RPMI7951 (cell line): Measurements from ENCODE around the gene S100Z. TPM values are rescaled to one million over a fixed set of nuclear protein-coding genes. Genes with fewer than 3 reads are reported as not detected.
"Not testable (repeated sequence)": the region's sequence is repeated elsewhere in the genome, so short reads cannot be mapped to it uniquely, and the experiment has no call there.

Experiments used
- DNase-seq: peaks from one replicate; pipeline ENCODE4 v3.0.0-alpha.2; 2012; ENCODE audit warnings: low read depth
- total RNA-seq: library from RNA; depleted of rRNA; stranded (reverse); fragments of >200 nt; shearing (Covaris generic); gene quantifications from 2 replicates; pipeline ENCODE4 v1.2.3, GENCODE V29; 2014

S100Z gene
- total RNA-seq, 1 experiment from 2014 or later, result 0.48 TPM

- DNase-seq, result no peak
Observed at GRCh38 chr5:76870046-76870445, 20.2 kb downstream of the S100Z start.

DNA sequence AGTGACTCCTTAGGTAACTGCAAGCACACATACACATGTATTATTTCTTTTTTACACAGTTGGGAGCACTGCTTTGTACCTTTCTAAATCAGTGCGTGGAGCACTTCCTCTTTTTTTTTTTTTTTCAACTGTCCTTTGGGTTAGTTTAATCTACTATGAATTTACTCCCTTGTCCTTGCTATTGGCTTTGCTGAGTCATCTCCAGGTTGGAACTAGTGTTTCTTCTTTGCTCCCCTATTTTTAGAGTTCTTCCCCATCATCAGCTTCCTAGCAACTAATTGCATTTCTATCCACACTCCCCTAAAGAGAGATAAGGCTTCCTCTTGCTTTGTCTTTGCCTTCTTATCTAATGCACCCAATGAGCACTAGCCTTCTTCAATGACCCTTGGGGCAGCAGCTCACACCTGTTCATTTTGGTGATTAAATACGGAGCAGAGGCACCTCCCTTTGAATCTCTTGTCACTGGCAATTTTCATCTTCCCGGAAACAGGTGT lies 24.3 kb downstream of the S100Z start:
- DNase-seq, result peak; percentile 5

GRCh38 chr5:76888733-76889300 lies 39.0 kb downstream of the S100Z start:
- no peak for DNase-seq

DNA sequence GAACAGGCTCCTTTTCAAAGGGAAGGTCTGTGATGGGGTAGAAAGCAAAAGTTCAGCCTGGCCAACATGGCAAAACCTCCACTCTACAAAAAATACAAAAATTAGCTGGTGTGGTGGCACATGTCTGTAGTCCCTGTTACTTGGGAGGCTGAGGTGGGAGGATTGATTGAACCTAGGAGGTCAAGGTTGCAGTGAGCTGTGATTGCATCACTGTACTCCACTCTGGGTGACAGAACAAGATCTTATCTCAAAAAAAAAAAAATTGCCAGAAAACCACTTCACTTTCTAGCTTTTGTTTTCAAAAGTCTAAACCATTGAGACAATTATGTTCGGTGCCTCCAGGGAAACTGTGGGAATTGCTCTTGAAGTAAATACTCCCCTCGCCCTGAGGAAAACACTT lies 43.5 kb downstream of the S100Z start:
- peak; percentile 5 for DNase-seq

GRCh38 chr5:76896196-76896595 lies 46.4 kb downstream of the S100Z start:
- DNase-seq, result no peak

DNA sequence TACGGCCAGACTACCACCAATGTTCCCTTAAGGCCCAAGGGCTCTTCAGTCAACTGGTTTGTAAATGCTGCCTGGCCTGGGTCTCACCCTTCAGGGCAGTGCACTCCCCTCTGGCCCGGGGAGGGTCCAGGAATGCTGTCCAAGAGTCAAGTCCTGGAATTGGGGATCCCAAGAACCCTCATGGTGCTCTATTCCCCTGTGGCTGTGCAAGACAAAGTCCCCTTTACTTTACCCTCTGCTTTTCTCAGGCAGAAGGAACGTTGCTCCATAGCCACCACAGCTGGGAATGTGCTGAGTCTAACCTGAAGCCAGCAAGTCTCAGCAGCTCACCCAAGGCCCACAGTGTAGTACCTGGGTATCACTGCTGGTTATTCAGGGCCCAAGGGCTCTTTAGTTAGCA lies 51.7 kb downstream of the S100Z start:
- DNase-seq, result no peak

DNA sequence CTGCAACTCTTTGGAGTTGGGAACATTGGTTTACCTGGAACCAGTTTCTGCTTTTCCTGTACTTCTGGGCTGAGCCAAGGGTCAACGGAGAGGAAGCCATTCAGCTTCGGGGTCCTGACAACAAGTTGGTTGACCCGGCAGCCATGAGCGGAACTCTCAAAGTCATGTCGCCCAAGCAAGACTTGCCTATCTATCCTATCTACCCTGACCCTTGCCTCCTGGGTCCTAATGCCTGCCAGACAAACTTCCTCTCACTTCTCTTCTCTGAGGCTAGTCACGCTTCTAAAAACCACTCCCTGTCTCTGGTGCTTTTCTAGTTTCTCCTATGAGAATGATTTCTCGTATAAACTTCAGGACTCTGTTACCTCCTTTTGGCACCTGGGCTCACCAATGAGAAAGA lies 58.4 kb downstream of the S100Z start:
- DNase-seq, result no peak

DNA sequence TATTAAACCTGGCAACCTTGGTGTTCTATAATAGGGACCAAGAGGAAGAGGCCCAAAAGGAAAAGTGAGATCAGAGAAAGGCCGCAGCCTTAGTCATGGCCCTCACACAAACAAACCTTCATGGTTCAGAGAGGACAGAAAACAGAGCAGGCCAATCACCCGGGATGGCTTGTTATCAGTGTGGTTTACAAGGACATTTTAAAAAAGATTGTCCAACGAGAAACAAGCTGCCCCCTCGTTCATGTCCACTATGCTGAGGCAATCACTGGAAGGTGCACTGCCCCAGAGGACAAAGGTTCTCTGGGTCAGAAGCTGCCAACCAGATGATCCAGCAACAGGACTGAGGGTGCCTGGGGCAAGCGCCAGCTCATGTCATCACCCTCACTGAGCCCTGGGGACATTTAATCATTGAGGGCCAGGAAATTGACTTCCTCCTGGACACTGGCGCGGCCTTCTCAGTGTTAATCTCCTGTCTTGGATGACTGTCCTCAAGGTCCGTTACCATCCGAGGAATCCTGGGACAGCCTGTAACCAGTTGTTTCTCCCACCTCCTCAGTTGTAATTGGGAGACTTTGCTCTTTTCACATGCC lies 60.6 kb downstream of the S100Z start:
- DNase-seq, result not testable (repeated sequence)

DNA sequence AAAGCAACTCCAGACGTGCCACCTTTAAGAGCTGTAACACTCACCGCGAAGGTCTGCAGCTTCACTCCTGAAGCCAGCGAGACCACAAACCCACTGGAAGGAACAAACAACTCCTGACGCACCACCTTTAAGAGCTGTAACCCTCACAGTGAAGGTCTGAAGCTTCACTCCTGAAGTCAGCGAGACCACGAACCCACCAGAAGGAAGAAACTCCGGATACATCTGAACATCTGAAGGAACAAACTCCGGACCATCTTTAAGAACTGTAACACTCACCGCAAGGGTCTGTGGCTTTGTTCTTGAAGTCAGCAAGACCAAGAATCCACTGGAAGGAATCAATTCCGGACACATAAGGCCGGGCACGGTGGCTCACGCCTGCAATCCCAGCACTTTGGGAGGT lies 64.9 kb downstream of the S100Z start:
- not testable (repeated sequence) for DNase-seq

DNA sequence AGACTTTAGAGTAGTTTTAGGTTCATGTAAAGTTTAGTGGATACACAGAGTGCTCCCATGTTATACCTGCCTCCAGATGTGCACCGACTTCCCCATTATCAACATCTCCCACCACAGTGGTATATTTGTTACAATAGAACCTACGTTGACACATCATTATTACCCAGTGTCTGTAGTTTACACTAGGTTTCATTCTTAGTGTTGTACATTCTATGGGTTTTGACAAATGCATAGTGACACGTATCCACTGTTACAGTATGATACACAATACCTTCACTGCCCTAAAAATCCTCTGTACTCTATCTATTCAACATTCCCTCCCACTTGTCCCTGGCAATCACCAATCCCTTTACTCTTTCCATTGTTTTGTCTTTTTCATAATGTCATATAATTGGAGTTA lies 68.7 kb downstream of the S100Z start:
- no peak for DNase-seq

- no peak for DNase-seq
Observed at GRCh38 chr5:76920491-76920890, 70.7 kb downstream of the S100Z start.

- DNase-seq, result no peak
Observed at GRCh38 chr5:76926329-76927105, 76.7 kb downstream of the S100Z start.

GRCh38 chr5:76927961-76928360 lies 78.1 kb downstream of the S100Z start:
- no peak for DNase-seq

DNA sequence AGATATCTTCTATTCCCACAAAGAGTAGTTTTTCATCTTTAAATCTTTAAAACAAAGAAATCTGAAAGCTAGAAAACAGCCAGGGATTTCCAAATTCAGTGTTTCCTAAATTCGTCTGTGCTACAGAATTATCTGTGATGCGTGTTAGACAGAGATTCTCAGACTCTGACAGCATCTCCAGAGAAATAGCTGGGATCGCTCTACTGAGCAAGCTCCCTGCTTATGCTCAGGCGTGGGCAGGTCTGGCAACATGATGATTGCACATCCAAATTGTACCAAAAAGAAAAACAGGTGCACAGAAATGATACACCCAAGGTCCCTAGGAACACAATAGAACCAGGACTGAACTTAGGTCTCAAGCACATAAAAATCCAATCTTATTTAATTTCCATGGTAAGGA lies 80.3 kb downstream of the S100Z start:
- no peak for DNase-seq

- DNase-seq, result no peak
Observed at GRCh38 chr5:76938177-76938576, 88.4 kb downstream of the S100Z start.

DNA sequence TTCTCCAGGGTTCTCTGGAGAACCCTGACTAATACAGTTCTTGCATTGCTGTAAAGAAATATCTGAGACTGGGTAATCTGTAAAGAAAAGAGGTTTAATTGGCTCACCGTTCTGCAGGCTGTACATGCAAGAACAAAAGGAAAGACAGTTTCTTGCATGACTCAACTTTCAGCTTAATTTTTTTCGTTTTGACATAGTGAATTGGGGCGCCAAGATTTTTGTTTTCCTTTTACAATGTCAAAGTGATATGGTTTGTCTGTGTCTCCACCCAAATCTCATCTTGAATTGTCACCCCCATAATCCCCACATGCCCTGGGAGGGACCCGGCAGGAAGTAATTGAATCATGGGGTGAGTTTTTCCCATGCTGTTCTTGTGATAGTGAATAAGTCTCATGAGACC lies 91.2 kb downstream of the S100Z start:
- no peak for DNase-seq

- DNase-seq, result no peak
Observed at GRCh38 chr5:76941442-76941841, 91.6 kb downstream of the S100Z start.

DNA sequence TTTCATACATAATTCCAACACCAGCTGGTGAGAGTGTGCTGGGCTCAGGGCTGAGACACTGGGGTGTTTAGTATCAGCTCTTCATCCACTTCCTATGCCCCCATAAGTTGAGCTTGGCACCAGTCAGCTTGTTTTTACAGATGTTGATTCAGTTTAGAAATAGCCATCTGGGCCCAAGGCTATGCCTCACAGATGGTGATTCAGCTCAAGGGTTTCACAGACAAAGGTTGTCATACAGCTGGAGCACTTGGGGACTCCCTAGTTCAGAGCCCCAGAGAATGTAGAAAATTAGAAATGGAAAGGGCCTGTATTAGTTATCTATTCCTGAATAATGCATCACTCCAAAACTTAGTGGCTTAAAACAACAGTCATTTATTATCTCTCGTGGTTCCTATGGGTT lies 92.8 kb downstream of the S100Z start:
- peak; percentile 88 for DNase-seq

DNA sequence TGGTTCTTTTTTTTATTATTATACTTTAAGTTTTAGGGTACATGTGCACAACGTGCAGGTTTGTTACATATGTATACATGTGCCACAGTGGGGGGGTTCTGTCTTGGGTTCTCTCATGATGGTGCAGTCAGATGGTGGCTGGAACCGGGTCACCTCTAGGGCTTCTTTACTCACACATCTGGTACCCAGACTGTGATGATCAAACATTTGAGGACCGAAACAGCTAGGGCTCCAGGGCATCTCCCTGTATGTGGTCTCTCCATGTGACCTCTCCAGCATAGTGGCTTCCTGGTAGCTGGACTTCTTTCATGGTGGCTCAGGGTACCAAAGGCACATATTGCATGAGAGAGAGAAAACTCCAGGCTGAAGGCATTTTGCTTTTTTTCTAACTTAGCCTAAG lies 93.2 kb downstream of the S100Z start:
- DNase-seq, result peak; percentile 88

- DNase-seq, result no peak
Observed at GRCh38 chr5:76944638-76945037, 94.8 kb downstream of the S100Z start.

DNA sequence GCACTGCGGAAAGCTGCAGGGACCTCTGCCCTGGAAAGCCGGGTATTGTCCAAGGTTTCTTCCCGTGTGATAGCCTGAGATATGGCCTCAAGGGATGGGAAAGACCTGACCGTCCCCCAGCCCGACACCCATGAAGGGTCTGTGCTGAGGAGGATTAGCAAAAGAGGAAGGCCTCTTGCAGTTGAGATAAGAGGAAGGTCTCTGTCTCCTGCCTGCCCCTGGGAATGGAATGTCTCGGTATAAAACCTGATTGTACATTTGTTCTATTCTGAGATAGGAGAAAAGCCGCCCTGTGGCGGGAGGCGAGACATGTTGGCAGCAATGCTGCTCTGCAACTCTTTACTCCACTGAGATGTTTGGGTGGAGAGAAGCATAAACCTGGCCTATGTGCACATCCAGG lies 95.4 kb downstream of the S100Z start:
- DNase-seq, result not testable (repeated sequence)

GRCh38 chr5:76946090-76946489 lies 96.3 kb downstream of the S100Z start:
- DNase-seq, result no peak

DNA sequence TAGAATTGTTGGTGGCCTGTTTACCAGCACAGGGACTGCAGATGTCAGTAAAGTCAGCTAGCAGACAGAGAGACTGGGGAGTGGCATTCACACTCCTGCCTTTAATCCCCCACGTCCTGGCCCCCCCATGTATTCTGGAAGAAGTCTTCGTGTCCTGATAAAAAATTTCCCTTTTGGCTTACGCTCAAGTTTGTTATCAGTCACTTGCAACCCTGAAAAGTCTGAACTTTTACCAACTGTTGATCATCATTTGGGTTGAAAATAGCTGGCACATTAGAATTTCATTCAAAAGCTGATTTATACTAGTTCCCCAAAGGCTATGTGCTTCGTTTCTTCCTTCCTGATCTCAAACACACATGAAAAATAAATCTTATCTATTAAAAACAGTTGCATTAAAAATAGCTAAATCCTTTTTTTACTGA lies 97.3 kb downstream of the S100Z start:
- no peak for DNase-seq
